NAMALWA (cell line): ENCODE data around the gene CACNA2D1.

Experiments used
- DNase-seq: peaks from one replicate; pipeline ENCODE4 v3.0.0-alpha.2; 2015; ENCODE audit warnings: low spot score

Gene CACNA2D1

DNA sequence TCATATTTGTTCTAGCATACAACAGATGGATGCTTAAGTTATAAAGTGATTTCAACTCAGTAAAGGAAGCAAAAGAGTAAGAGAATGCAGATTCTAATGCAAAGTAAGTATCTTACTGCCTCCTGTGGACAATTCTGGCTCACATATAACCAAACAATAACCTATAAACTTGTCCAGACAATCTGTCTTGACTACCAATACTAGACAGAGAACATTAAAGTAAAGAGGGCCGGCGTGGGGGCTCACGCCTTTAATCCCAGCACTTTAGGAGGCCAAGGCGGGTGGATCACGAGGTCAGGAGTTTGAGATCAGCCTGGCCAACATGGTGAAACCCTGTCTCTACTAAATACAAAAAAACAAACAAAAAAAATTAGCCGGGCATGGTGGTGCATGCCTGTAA, 329.3 kb downstream of the CACNA2D1 start:
- DNase-seq, result no peak

DNA sequence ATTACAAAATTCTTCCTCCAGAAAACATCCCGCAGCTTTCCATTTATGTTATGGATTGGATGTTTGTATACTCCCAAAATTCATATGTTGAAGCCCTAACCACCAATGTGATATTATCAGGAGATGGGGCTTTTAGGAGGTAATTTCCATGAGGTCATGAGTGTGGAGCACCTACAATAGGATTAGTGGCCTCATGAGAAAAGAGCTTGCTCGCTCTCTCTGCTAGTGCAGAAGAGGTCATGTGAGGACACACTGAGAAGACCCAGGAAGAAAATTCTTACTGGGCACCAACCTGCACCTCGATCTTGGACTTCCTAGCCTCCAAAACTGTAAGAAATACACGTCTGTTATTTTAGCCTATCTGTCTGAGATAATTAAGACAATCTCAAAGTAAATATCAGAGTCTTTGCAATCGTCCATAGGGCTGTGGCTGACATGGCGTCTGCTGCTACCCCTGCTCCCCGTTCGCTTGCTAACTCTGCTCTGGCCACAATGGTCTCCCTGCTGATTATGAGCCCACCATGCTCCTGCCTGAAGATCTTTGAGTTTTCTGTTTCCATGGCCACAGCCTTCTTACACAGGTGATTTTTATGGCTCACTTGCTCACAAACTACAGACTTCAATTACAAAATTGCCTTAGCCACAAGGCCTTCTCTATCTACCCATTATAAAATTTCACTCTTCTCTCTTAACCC, 333.3 kb downstream of the CACNA2D1 start:
- no peak for DNase-seq

- DNase-seq, result no peak
Measured at GRCh38 chr7:82109288-82109687, 334.3 kb downstream of the CACNA2D1 start.

DNA sequence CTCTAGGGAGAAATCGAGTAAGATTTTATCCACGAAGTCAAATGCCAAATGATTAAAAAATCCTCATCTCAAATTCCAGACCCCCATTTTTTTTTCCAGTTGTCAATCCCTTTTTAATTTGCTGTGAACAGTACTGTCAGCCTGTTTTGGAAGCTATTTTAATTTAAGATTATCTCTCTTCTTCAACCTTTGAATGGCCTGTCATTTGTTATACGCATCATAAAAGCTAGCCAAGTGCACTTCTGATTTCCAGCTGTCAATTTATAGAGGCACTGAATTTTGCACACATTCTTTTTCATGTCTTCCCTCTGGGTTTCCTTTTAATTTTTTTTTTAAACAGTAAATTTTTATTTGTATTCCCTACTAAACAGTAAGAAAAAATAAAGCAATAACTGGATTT, 337.4 kb downstream of the CACNA2D1 start:
- DNase-seq, result no peak

- DNase-seq, result no peak
Measured at GRCh38 chr7:82105463-82105862, 338.1 kb downstream of the CACNA2D1 start.

DNA sequence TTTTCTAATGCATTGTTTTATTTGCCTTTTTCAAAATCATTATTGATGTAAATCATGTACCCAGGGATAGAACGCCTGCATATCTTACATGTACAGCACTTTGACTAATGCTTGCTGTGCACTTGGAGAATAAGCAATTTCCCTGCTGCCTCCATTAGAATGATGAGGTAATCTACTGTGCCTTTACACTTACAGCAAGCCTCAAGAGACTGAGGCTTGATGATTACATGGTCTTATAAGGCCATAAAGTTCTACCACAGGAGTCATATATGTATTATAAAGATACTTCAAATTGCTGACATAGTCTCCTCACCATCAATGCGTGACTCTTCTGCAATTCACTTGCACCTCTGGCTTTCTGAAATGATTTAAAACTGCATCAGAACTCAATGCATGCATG, 345.2 kb downstream of the CACNA2D1 start:
- no peak for DNase-seq

- no peak for DNase-seq
Measured at GRCh38 chr7:82091126-82091684, 352.4 kb downstream of the CACNA2D1 start.

DNA sequence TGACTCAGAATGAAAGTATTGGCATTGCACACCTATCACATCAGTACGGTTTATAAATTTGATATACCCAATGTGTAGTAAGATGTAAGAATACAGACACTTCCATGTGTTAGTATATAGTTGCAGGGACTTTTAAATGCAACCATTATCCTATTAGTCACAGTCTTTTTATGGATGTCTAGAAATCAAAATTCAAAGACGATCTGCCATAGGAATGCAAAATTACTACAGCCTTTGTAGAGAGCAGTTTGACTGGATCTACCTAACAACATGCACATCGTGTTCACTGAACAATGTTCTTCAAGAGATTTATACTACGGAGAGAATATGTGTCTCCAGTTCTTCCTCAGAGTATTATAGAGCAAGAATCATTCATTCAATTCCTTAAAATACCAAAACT, 356.5 kb downstream of the CACNA2D1 start:
- DNase-seq, result no peak

DNA sequence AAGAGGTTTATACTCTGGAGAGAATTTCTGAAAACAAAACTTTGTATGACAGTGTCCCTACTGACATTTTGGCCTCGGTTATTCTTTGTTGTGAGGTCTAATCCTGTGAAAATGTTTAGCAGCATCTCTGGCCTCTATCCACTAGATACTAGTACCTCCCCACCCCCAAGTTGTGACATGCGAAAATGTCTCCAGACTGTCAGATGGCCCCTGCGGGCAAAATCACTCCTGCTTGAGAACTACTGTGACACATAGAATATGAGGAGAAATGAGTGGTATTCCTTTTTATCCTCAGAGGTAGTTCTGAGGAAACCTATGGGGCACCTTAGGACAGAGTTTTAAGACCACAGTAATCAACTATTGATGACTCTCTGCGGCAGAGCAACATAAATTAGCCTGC, 358.5 kb downstream of the CACNA2D1 start:
- DNase-seq, result no peak

DNA sequence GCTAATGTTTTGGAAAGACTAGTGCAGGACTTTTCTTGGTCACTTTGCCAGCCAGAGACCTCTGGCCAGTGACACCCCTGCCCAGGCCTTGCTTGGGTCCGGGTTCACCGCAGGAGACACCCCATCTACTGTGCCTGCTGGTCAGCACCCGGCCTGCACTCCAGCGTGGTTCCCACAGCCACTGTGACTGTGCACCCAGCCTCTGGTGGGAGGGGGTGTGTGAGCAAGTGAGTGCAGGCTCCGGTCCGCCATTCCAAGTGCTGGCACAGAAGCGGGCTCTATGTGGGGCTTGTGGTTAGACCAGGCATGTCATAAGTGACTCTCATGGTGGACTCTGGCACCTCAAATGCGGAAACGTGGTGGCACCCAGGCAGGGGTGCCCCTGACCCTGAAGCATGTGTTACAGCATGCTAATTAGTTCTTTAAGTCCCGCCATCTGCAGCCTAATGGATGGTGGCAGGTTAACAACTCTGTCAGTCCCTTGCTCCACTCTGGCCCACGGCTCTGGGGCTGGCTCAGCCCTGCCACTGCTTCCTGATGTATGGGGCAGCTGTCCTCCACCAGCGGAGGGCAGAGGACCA, 361.8 kb downstream of the CACNA2D1 start:
- DNase-seq, result no peak

- no peak for DNase-seq
Measured at GRCh38 chr7:82080254-82080927, 363.2 kb downstream of the CACNA2D1 start.

GRCh38 chr7:82079527-82079926, 364.1 kb downstream of the CACNA2D1 start:
- no peak for DNase-seq

GRCh38 chr7:82078807-82079206, 364.8 kb downstream of the CACNA2D1 start:
- DNase-seq, result peak; percentile 16

GRCh38 chr7:82071468-82071867, 372.1 kb downstream of the CACNA2D1 start:
- no peak for DNase-seq

- DNase-seq, result no peak
Measured at GRCh38 chr7:82067628-82068264, 375.8 kb downstream of the CACNA2D1 start.

DNA sequence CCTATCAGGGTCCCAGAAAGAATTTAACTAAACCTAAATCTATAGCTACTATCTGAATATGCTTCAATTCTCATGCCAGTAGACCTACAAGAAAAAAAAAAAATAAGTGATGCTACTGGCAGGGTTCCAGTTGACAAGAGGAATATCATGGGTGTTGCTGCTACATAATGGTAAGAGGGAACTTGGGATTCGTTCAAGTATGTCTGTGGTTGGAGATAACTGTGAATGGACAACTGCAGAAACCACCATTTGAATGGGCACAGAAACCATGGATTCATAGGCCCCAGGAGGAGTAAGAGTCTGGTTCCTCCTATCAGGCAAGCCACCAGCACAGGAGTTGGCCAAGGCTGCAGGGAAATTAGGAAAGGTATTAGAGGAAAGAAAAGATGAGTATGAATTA, 386.1 kb downstream of the CACNA2D1 start:
- DNase-seq, result no peak

GRCh38 chr7:82056282-82056681, 387.3 kb downstream of the CACNA2D1 start:
- DNase-seq, result no peak

DNA sequence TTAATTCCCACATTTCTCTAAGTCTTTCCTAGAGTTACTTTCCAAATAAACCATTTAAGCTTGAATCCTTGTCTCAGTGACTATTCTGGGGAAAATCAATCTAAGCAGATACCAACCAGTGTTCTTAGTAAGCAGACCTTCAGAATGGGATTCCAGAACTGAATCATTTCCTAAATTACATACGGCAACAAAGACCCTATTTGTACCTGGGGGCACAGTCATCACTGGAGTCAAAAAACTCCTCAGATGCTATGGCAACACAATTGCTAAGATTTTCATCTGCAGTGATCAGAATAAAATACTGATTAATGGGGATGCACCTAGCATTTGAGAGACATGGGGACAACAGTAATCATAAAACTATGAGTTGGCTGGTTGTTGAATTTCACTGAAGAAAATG, 389.0 kb downstream of the CACNA2D1 start:
- no peak for DNase-seq

GRCh38 chr7:82053453-82054032, 390.0 kb downstream of the CACNA2D1 start:
- no peak for DNase-seq

- DNase-seq, result no peak
Measured at GRCh38 chr7:82051601-82052000, 392.0 kb downstream of the CACNA2D1 start.

GRCh38 chr7:82050792-82051191, 392.8 kb downstream of the CACNA2D1 start:
- no peak for DNase-seq

DNA sequence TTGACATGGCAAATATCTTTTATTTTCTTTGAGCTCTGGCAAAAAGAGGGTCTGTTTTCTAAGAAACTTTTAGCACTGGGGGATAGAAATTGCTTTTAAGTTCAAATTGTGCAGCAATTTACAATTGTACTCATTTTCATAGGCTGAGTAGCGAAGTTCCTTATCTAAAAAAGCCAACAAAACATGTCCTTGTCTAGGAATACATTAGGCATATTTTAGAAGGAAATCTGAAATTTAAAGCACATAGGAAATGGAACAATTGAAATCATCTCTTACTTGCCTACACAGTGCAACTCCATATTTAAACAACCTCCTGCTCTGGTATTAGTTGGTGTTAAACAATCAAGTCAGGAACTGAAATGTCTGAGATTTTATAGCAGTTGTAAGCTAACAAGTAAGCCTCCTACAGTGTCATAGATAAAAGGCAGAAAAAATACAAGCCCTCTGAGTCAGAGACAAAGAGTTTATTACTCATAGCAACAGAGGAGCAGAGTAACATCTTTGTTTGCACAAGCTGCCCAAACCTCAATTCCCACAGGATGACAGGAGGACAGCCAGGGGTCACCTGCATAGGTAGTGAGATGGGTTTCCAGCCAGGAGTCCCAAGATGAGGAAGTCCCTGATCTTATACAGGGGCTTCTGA, 393.6 kb downstream of the CACNA2D1 start:
- DNase-seq, result no peak
